Measurements from ENCODE around the gene FOXD2. TPM values are rescaled to one million over a fixed set of nuclear protein-coding genes. Genes with fewer than 3 reads are reported as not detected.
"Not testable (repeated sequence)": the region's sequence is repeated elsewhere in the genome, so short reads cannot be mapped to it uniquely, and the experiment has no call there.

The FOXD2 gene
- polyA plus RNA-seq, 6 donors from 2014 or later = 0.05 to 0.37 (median 0.07) TPM; not detected in 1

DNA sequence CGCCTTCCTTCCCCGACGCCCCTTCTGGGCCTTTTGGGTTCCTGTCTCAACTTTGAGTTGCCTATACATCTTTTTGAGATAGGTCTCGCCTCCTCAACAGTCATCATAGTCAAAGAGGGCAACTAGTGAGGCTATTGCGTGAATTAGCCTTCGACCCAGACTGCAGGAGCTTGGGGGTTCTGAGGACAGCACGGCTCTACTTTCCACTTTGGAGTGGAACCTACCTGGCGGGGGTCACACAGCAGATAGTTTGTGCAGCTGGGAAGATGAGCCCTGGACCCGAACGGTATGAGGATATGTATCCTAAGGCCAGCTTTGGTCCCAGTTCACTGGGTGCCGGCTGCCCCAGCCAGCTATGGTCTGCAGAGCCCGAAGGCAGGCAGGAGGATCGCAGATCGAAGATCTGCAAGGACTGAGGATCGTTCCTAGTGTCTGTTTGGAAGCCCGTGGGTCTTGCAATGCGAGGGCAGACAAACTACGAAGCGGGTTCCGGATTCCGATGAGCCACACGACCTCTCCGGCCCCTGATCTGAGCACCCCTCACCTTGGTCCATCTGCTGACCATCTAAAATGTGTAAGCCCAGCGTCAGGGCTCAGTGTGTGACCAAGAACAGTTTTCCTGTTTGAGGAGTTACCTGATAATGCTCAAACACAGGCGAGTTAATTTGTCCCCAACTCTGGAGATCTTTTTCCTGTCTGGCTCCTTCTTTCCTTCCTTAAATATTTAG lies 8.1 kb downstream of the FOXD2 start:
- Mint-ChIP-seq H3K4me1 (peaks cover 3 to 25% (median 20%) of the 10 kb centered on the region in 3 donors), H3K4me3 (peak overlapping the region in 5 of 8 donors; percentile 41 to 82 (median 62)), H3K27ac (peak overlapping the region in 3 of 6 donors; percentile 22 to 81 (median 74))

DNA sequence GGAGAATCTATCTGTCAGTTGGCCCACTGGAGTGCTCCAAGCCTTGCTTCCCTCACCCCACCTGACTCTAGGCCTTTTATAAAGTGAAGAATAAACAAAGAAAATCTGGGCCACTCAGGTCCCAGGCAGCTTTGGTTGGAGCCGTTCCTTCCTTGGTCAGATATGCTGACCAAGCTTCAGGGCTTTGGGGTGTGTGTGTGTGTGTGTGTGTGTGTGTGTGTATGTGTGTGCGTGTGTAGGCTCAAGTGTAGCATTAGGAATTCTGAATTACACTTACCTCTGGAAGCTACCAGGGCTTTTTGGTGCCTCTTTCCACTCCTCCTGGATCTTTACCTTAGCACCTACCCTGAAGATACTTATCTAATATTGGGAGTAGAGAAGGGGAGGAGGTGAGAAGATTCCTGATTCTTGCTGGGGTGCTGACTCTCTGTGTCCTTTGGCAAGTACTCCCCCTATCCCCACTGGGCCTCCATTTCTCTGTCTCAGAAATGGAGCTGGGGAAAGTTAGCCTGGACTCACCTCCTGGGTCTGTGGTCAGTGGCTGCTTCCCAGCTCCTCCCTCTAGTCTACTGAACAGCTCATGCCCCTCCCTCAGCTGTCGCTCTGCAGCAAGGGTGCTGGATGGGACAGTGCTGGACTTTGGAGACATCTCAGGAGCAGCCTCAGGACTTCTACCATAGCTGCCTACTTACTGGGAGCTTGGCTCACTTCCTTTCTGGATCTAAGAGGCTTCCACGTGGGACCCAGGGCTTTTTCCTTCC lies 10.8 kb downstream of the FOXD2 start:
- DNase-seq (no peak), ATAC-seq (ENCODE audit: low read depth in 2 of 2) (no peak)
- Mint-ChIP-seq H3K36me3 (peaks cover 0 to 6% of the 10 kb centered on the region in 2 donors), H3K4me3 (peak overlapping the region in 1 of 8 donors; percentile 22), H3K9me3 (peaks cover 0 to 24% (median 9%) of the 10 kb centered on the region in 7 donors), H3K27me3 (peaks cover 0 to 58% (median 56%) of the 10 kb centered on the region in 3 donors), H3K27ac (no peak overlapping the region), H3K4me1 (peaks cover 3 to 20% (median 18%) of the 10 kb centered on the region in 3 donors)

More for the DNA sequence above, 8.1 kb downstream of the FOXD2 start:
- Mint-ChIP-seq H3K9me3 (peaks cover 0 to 24% (median 10%) of the 10 kb centered on the region in 7 donors), H3K36me3 (peaks cover 0 to 6% of the 10 kb centered on the region in 2 donors), H3K27me3 (peaks cover 0 to 43% (median 33%) of the 10 kb centered on the region in 3 donors)
- DNase-seq (no peak), ATAC-seq (ENCODE audit: low read depth in 2 of 2) (no peak)

DNA sequence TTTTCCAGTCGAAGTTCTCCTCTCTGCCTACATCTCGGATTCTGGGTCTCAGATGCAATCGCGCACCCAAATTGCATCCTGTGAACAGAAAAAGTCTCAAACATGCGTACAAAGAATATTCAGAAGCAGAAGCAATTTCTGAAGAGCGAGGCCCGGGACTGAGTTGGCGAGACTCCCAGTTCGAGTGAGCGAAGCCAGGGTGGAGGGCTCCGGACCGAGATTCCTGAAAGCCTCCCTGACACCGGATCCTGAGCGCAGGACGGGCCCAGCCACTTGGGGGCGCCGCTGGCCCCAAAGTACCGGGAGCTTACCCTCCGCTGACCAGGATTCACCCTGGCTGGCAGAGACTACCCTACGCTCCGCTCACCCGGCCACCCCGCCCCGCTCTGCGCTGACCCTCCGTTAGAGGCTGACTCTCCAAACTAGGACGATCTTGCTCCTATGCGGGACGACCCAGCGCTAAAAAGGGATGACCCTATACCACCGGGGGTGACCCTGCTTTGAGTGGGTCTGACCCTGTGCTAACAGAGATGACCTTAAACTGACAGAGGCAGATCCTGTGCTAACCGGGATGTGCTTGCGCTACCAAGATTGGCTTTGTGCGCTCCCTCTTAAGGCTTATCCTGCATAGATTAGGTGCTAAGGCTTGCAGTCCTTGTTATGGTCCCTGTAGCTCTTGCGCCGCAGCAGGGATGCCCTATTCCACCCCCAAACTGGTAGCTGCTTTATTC lies 12.1 kb downstream of the FOXD2 start:
- H3K4me3 Mint-ChIP-seq = no peak overlapping the region
- H3K36me3 Mint-ChIP-seq = no peaks in the 10 kb centered on the region
- peaks cover 0 to 10% (median 8%) of the 10 kb centered on the region in 3 donors for H3K4me1 Mint-ChIP-seq
- no peak overlapping the region for H3K27ac Mint-ChIP-seq
- no peak for DNase-seq
- ATAC-seq (ENCODE audit: low read depth in 2 of 2) = no peak
- peaks cover 0 to 15% (median 3%) of the 10 kb centered on the region in 7 donors for H3K9me3 Mint-ChIP-seq
- H3K27me3 Mint-ChIP-seq = peaks cover 3 to 68% (median 58%) of the 10 kb centered on the region in 3 donors

DNA sequence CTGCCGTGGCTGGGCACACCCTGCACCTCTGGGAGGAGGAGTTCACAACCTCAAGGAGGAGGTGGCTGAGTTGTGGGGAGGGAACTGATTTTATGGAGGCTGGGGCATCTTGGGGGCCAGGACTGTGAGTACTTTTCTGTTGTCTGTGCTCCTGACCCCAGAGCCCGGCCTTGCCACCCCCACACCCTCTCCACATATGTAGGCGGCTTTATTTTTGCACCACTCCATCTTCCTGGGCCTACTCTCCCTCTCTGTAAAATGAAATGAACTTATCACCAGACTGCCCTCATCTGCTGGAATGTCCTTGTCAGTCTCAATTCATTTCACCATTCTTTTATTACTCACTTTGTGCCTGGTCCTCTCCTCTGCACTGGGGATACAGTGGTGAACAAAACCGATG lies 12.8 kb downstream of the FOXD2 start:
- H3K4me3 Mint-ChIP-seq = no peak overlapping the region
- no peak for DNase-seq
- no peak overlapping the region for H3K27ac Mint-ChIP-seq
- no peak for ATAC-seq (ENCODE audit: low read depth in 2 of 2)
- H3K9me3 Mint-ChIP-seq = peaks cover 0 to 11% (median 3%) of the 10 kb centered on the region in 7 donors
- no peaks in the 10 kb centered on the region for H3K36me3 Mint-ChIP-seq
- H3K4me1 Mint-ChIP-seq = peaks cover 0 to 7% (median 4%) of the 10 kb centered on the region in 3 donors
- peaks cover 9 to 74% (median 61%) of the 10 kb centered on the region in 3 donors for H3K27me3 Mint-ChIP-seq

DNA sequence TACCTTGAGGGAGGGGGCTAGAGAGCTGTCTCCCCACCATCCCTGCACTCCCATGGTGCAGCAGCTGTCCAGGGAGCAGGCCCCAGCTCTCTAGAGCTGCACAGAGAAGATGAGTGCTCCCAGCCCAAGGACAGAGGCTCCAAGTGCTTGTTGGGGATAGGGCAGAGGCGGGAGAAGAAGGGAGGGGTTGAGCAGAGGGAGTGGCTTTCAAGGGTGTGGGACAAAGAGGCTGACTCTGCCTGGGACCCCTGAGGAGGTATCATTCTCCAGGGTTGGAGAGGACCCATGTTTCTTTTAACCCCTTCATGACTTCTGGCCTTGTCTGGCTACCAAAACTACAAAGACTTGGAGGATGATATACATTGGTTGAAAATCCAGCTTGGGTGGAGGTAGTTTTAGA lies 14.6 kb downstream of the FOXD2 start:
- Mint-ChIP-seq H3K27ac (no peak overlapping the region), H3K36me3 (no peaks in the 10 kb centered on the region), H3K4me3 (no peak overlapping the region), H3K27me3 (peaks cover 14 to 88% (median 48%) of the 10 kb centered on the region in 3 donors), H3K9me3 (peaks cover 0 to 9% (median 4%) of the 10 kb centered on the region in 7 donors), H3K4me1 (peaks cover 0 to 7% (median 0%) of the 10 kb centered on the region in 3 donors)
- no peak for DNase-seq
- ATAC-seq (ENCODE audit: low read depth in 2 of 2) = no peak

DNA sequence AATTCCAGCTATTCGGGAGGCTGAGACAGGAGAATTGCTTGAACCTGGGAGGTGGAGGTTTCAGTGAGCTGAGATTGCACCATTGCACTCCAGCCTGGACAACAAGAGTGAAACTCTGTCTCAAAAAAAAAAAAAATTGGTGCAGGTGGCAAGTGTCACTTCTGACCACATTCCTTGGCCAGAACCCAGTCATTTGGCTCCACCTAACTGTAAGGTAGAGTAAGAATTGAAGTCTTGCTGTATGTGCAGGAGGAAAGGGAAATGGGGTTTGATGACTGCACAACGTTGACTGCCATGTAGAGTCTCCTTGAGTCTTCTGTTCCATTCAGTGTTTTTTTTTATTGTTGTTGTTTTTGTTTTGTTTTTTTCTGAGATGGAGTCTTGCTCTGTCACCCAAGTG lies 16.1 kb downstream of the FOXD2 start:
- not testable (repeated sequence) for DNase-seq

DNA sequence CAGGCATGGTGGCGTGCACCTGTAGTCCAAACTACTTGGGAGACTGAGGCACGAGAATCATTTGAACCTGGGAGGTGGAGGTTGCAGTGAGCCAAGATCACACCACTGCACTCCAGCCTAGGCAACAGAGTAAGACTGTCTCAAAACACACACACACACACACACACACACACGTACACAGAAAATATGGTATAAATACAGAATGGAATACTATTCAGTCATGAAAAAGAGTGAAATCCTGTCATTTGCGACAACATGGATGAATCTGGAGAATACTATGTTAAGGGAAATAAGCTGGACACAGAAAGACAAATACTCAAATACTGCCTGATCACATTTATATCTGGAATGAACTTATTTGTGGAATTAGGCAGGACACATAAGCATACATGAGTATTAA lies 18.4 kb downstream of the FOXD2 start:
- Mint-ChIP-seq H3K4me1 (no peaks in the 10 kb centered on the region), H3K27me3 (peaks cover 37 to 83% (median 45%) of the 10 kb centered on the region in 3 donors), H3K36me3 (peaks cover 0 to 6% of the 10 kb centered on the region in 2 donors), H3K27ac (no peak overlapping the region), H3K4me3 (no peak overlapping the region), H3K9me3 (peaks cover 0 to 9% (median 2%) of the 10 kb centered on the region in 7 donors)
- ATAC-seq (ENCODE audit: low read depth in 2 of 2) (no peak), DNase-seq (no peak)

More for the DNA sequence above, 16.1 kb downstream of the FOXD2 start:
- H3K27me3 Mint-ChIP-seq = peaks cover 28 to 90% (median 43%) of the 10 kb centered on the region in 3 donors
- H3K36me3 Mint-ChIP-seq; ATAC-seq (ENCODE audit: low read depth in 2 of 2); H3K9me3 Mint-ChIP-seq; H3K27ac Mint-ChIP-seq; H3K4me1 Mint-ChIP-seq: not testable (repeated sequence)
- H3K4me3 Mint-ChIP-seq = peak overlapping the region in 1 of 8 donors; percentile 74

DNA sequence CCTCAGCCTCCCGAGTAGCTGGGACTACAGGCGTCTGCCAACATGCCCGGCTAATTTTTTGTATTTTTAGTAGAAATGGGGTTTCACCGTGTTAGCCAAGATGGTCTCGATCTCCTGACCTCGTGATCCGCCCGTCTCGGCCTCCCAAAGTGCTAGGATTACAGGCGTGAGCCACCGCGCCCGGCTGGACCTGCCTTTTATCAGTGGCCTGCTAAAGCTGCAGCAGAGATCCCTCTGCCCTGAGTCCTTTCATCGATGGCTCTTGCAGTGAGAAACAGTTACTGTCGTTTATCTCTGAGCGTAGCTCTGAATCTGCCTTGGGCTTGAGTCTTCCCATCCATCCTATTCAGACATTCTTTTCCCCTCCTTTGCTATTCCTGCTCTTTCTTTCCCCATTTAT lies 19.7 kb downstream of the FOXD2 start:
- H3K27ac Mint-ChIP-seq; DNase-seq; H3K9me3 Mint-ChIP-seq; ATAC-seq (ENCODE audit: low read depth in 2 of 2); H3K36me3 Mint-ChIP-seq; H3K4me3 Mint-ChIP-seq; H3K4me1 Mint-ChIP-seq: not testable (repeated sequence)
- H3K27me3 Mint-ChIP-seq = peaks cover 48 to 80% (median 53%) of the 10 kb centered on the region in 3 donors

DNA sequence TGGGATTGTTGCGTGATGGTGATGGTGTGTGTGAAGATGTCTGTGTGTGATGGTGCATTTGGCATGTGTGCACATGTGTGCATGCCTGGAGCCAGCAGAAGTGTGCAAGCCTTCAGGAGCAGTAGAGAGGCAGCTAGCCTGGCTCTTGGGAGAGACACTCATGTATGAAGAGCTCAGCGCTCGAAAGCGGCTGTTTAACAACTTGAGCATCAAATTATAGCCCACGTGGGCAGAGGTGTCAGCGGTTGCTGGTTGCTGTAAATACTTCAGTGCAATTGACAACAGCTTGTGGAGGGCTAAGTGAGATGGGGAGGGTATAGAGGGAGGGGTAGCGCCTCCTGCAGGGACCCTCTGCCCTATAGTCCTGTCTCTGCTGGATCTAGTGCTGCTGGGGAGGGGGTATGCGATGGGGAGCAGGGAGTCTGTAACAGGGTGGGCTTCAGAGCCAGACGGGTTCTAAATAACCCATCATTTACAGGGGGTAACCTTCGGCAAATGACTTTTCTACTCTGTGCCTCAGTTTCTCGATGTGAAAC lies 21.5 kb downstream of the FOXD2 start:
- ATAC-seq (ENCODE audit: low read depth in 2 of 2) (no peak), DNase-seq (no peak)
- peaks cover 0 to 6% of the 10 kb centered on the region in 2 donors for H3K36me3 Mint-ChIP-seq
- H3K27me3 Mint-ChIP-seq = peaks cover 59 to 77% (median 61%) of the 10 kb centered on the region in 3 donors
- peaks cover 0 to 9% (median 2%) of the 10 kb centered on the region in 7 donors for H3K9me3 Mint-ChIP-seq
- H3K27ac Mint-ChIP-seq = no peak overlapping the region
- H3K4me1 Mint-ChIP-seq = no peaks in the 10 kb centered on the region
- no peak overlapping the region for H3K4me3 Mint-ChIP-seq

DNA sequence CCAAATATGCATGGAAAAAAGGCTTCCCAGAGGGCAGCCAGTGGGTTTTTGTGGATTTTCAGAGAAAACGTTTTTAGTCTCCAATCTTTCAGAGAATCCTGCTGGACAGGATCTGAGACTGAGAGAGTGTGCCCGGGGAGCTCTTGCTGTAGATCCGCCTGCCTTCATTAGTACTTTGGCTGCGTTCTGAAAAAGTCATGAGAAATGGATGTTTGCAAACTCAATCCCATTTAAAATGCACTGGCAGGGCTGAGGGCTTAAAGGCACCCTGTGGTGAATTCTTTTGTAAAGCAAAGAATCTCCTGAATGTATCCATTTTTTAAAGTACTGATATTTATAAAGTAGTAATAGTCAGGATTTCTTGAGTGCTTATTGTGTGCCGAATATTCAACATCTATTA lies 22.2 kb downstream of the FOXD2 start:
- Mint-ChIP-seq H3K36me3 (peaks cover 0 to 6% of the 10 kb centered on the region in 2 donors), H3K4me1 (no peaks in the 10 kb centered on the region), H3K27me3 (peaks cover 56 to 73% (median 57%) of the 10 kb centered on the region in 3 donors), H3K9me3 (peaks cover 0 to 9% (median 2%) of the 10 kb centered on the region in 7 donors), H3K27ac (no peak overlapping the region), H3K4me3 (no peak overlapping the region)
- DNase-seq (no peak), ATAC-seq (ENCODE audit: low read depth in 2 of 2) (no peak)

DNA sequence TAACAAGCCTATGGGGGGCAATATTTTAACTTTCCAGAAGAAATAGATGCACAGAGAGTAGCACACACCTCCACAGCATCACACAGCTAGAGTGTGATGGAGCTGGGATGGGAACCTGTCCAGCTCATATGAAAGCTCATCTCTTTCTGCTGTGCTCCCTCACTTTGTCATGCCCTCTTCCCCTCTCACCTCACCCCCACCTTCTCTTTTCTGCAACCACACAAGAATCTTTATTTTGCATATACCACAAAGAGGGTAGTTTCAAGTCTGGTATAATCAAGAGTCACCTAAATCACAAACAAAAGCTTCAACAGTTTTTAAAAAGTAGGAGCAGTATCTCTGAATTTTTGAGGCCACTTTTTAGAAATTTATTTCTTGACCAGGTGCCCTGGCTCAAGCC lies 22.6 kb downstream of the FOXD2 start:
- H3K36me3 Mint-ChIP-seq = peaks cover 0 to 6% of the 10 kb centered on the region in 2 donors
- H3K27me3 Mint-ChIP-seq = peaks cover 53 to 69% (median 54%) of the 10 kb centered on the region in 3 donors
- DNase-seq (no peak), ATAC-seq (ENCODE audit: low read depth in 2 of 2) (no peak)
- H3K9me3 Mint-ChIP-seq = peaks cover 0 to 9% (median 2%) of the 10 kb centered on the region in 7 donors
- H3K27ac Mint-ChIP-seq = no peak overlapping the region
- H3K4me3 Mint-ChIP-seq = no peak overlapping the region
- H3K4me1 Mint-ChIP-seq = no peaks in the 10 kb centered on the region

DNA sequence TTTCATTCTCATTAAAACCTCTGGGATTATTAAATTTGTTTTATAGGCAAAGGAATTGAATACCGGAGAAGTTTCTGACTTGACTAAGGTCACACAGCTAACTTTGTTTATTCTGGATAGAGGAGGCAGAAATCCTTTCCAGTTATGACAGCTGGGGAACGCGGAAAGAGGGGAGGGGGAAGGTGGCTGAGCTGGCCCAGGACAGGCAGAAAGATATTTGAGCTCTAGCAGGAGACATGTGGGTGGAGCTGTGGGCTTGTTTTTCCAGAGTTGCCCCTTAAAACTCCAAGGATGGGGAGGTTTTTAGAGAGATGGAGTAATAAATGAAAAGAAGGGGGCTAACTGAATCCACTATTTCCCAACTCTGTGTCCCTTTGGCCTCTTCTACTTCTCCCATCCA lies 27.8 kb downstream of the FOXD2 start:
- H3K36me3 Mint-ChIP-seq = peaks cover 0 to 6% of the 10 kb centered on the region in 2 donors
- H3K27me3 Mint-ChIP-seq = peaks cover 23 to 46% (median 45%) of the 10 kb centered on the region in 3 donors
- no peaks in the 10 kb centered on the region for H3K4me1 Mint-ChIP-seq
- ATAC-seq (ENCODE audit: low read depth in 2 of 2) (no peak), DNase-seq (no peak)
- no peak overlapping the region for H3K4me3 Mint-ChIP-seq
- no peak overlapping the region for H3K27ac Mint-ChIP-seq
- peaks cover 0 to 6% (median 0%) of the 10 kb centered on the region in 7 donors for H3K9me3 Mint-ChIP-seq
